Measurements from ENCODE around the gene IFNL2. TPM values are rescaled to one million over a fixed set of nuclear protein-coding genes. Genes with fewer than 3 reads are reported as not detected.
A peak's percentile ranks its signal among the peaks of the same experiment; 100 is the strongest.
"Not testable (repeated sequence)": the region's sequence is repeated elsewhere in the genome, so short reads cannot be mapped to it uniquely, and the experiment has no call there.

The IFNL2 gene
- total and polyA plus RNA-seq, 2 of the 4 experiments (the other 2 are of a cell fraction), result not detected

DNA sequence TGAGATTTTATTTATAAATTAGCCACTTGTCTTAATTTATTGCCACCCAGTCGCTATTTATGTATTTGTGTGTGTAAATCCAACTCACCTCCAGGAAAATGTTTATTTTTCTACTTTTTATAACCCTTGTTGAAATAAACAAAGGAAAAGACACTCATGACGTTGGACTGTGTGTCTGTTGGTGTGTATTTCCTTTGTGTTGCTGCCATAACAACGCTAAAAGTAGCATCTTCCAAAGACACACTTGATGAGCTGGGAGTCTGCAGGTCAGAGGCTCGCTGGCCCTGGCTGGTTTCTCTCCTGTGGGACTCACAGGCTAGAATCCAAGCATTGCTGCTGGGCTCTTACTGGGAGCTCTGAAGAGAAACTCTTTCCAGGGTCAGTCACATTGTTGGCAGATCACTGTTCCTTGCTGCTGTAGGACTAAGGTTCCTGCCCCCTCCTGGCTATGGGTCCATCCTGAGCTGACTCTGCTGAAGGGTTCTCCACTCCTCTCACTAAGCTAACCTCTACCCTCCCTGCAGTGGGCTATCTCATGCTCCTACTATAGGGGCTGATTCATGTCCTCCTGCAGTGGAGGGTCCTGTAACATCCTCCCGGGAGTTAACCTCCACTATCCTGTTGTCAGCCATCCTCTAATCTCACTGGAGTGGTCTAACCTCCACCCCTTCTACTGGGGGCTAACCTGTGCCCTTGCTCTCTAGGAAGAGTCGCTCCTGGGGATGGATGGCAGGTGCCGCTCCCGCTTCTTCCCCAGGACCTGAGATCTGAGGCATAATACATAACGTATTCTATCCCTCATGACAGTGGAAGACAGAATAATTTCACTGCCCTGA, 2.1 kb downstream of the IFNL2 start:
- ChIA-PET CTCF (no interaction called here), POLR2A (ENCODE audit: unreplicated experiment) (no interaction called here)
- no peaks in the 10 kb centered on the region for H3K4me1 ChIP-seq (ENCODE audit: control insufficient read depth, insufficient read depth, low read length)
- no peak overlapping the region for H3K56ac ChIP-seq (ENCODE audit: extremely low read depth, insufficient read depth, low read length)
- H3K27me3 ChIP-seq (ENCODE audit: control insufficient read depth, insufficient read depth, low read length), result peaks cover 10% of the 10 kb centered on the region
- dilution Hi-C loops (cut with HindIII; ENCODE audit: low sequenced_read_pairs, unreplicated experiment), result no loop called here
- H3K9me1 ChIP-seq (ENCODE audit: insufficient read depth, low read length), result peaks cover 3% of the 10 kb centered on the region; the same call in 1 of the 2 replicates
- H2BK120ac ChIP-seq (ENCODE audit: low read depth, low read length), result no peak overlapping the region
- no peak overlapping the region for H3K23ac ChIP-seq (ENCODE audit: low read depth, low read length)
- no peak overlapping the region for H4K8ac ChIP-seq (ENCODE audit: low read depth in 2 of 2, low read length in 2 of 2)
- 90% methylated on average over 2 of the region's 9 CpGs; no CpG with 5 or more reads in 1 of the 2 experiments for WGBS, 2 experiments (ENCODE audit: extremely low coverage in 2 of 2, insufficient read length in 1 of 2)
- intact Hi-C loops (cut with micrococcal nuclease), result no loop called here
- no peaks in the 10 kb centered on the region for H3K36me3 ChIP-seq (ENCODE audit: control insufficient read depth, insufficient read depth, low read length)
- H4K91ac ChIP-seq (ENCODE audit: insufficient read depth, low read depth, low read length), result no peak overlapping the region
- H2BK20ac ChIP-seq (ENCODE audit: low read depth, low read length), result no peak overlapping the region
- no peak overlapping the region for H2BK5ac ChIP-seq (ENCODE audit: low read depth, low read length, poor library complexity, severe bottlenecking)
- BruUV-seq (replicated peaks), result no TSS peak
- no peak overlapping the region for H2AFZ ChIP-seq (replicated peaks; ENCODE audit: low read length, poor library complexity)
- no peaks in the 10 kb centered on the region for H3K9me3 ChIP-seq (ENCODE audit: control insufficient read depth, insufficient read depth, low read length)
- H2AK5ac ChIP-seq (ENCODE audit: low read depth, low read length), result no peak overlapping the region
- no peak for TF ChIP-seq RAD21 (IDR thresholded peaks at IDR 0.05; ENCODE audit: low read length)
- TF ChIP-seq SMC3 (IDR thresholded peaks at IDR 0.05; ENCODE audit: low read depth, low read length), result no peak
- TF ChIP-seq, protein P1, sequence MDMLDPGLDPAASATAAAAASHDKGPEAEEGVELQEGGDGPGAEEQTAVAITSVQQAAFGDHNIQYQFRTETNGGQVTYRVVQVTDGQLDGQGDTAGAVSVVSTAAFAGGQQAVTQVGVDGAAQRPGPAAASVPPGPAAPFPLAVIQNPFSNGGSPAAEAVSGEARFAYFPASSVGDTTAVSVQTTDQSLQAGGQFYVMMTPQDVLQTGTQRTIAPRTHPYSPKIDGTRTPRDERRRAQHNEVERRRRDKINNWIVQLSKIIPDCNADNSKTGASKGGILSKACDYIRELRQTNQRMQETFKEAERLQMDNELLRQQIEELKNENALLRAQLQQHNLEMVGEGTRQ (IDR thresholded peaks at IDR 0.05; ENCODE audit: low read depth, low read length), result no peak
- TF ChIP-seq CEBPB (IDR thresholded peaks at IDR 0.05; ENCODE audit: low read depth, low read length), result no peak
- no peak for TF ChIP-seq MAZ (IDR thresholded peaks at IDR 0.05; ENCODE audit: borderline replicate concordance, low read depth, low read length)
- no peak for TF ChIP-seq RFX5 (IDR thresholded peaks at IDR 0.05; ENCODE audit: low read depth, low read length)
- H3K4ac ChIP-seq (ENCODE audit: low read depth, low read length), result no peak overlapping the region
- H2AK9ac ChIP-seq (replicated peaks; ENCODE audit: low read depth, low read length, poor library complexity), result no peak overlapping the region
- ATAC-seq (ENCODE audit: low read depth) (no peak), DNase-seq (peak; percentile 40)
- no peak overlapping the region for H3K27ac ChIP-seq (ENCODE audit: insufficient read depth, low read length)
- no peak overlapping the region for H3K4me3 ChIP-seq (ENCODE audit: insufficient read depth, low read depth, low read length)
- no peaks in the 10 kb centered on the region for H4K20me1 ChIP-seq (ENCODE audit: insufficient read depth, low read length)
- no peaks in the 10 kb centered on the region for H3K79me1 ChIP-seq (ENCODE audit: low read depth in 1 of 2, low read length in 2 of 2)
- no peak overlapping the region for H3K18ac ChIP-seq (ENCODE audit: low read depth, low read length)
- no peak overlapping the region for H4K5ac ChIP-seq (ENCODE audit: low read depth, low read length)
- no peak overlapping the region for H3K4me2 ChIP-seq (ENCODE audit: low read depth, low read length)
- no peak overlapping the region for H3K14ac ChIP-seq (replicated peaks; ENCODE audit: low read depth, low read length)
- in situ Hi-C loops (cut with MboI; ENCODE audit: low sequenced_read_pairs), result no loop called here
- no peak overlapping the region for H2BK15ac ChIP-seq (ENCODE audit: low read depth, low read length)
- no peak overlapping the region for H3K9ac ChIP-seq (ENCODE audit: low read depth, low read length)

DNA sequence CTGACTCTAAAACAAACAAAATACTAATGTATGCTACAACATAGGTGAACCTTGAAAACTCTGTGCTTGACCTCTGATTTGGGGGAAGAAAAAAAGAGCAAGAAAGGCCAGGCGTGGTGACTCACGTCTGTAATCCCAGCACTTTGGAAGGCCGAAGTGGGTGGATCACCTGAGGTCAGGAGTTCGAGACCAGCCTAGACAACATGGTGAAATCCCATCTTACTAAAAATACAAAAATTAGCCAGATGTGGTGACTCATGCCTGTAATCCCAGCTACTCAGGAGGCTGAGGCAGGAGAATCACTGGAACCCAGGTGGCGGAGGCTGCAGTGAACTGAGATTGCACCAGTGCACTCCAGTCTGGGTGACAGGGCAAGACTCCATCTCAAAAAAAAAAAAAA, 5.7 kb downstream of the IFNL2 start:
- POLR2A ChIA-PET (ENCODE audit: unreplicated experiment); H2BK5ac ChIP-seq (ENCODE audit: low read depth, low read length, poor library complexity, severe bottlenecking); CTCF ChIA-PET; H3K18ac ChIP-seq (ENCODE audit: low read depth, low read length); H2AFZ ChIP-seq (replicated peaks; ENCODE audit: low read length, poor library complexity); BruUV-seq (replicated peaks); in situ Hi-C loops (cut with MboI; ENCODE audit: low sequenced_read_pairs); H4K91ac ChIP-seq (ENCODE audit: insufficient read depth, low read depth, low read length); H3K4me3 ChIP-seq (ENCODE audit: insufficient read depth, low read depth, low read length); H3K79me1 ChIP-seq (ENCODE audit: low read depth in 1 of 2, low read length in 2 of 2); H3K4ac ChIP-seq (ENCODE audit: low read depth, low read length); H2AK5ac ChIP-seq (ENCODE audit: low read depth, low read length); H3K4me2 ChIP-seq (ENCODE audit: low read depth, low read length); H3K9me3 ChIP-seq (ENCODE audit: control insufficient read depth, insufficient read depth, low read length); H4K5ac ChIP-seq (ENCODE audit: low read depth, low read length); H2BK120ac ChIP-seq (ENCODE audit: low read depth, low read length); H3K14ac ChIP-seq (replicated peaks; ENCODE audit: low read depth, low read length); H3K27me3 ChIP-seq (ENCODE audit: control insufficient read depth, insufficient read depth, low read length); H3K9ac ChIP-seq (ENCODE audit: low read depth, low read length); ATAC-seq (ENCODE audit: low read depth); H2BK15ac ChIP-seq (ENCODE audit: low read depth, low read length); intact Hi-C loops (cut with micrococcal nuclease); H4K20me1 ChIP-seq (ENCODE audit: insufficient read depth, low read length); H3K36me3 ChIP-seq (ENCODE audit: control insufficient read depth, insufficient read depth, low read length); H3K56ac ChIP-seq (ENCODE audit: extremely low read depth, insufficient read depth, low read length); H3K9me1 ChIP-seq (ENCODE audit: insufficient read depth, low read length); H2AK9ac ChIP-seq (replicated peaks; ENCODE audit: low read depth, low read length, poor library complexity); H2BK20ac ChIP-seq (ENCODE audit: low read depth, low read length); DNase-seq; H4K8ac ChIP-seq (ENCODE audit: low read depth in 2 of 2, low read length in 2 of 2); dilution Hi-C loops (cut with HindIII; ENCODE audit: low sequenced_read_pairs, unreplicated experiment); H3K27ac ChIP-seq (ENCODE audit: insufficient read depth, low read length); H3K4me1 ChIP-seq (ENCODE audit: control insufficient read depth, insufficient read depth, low read length); H3K23ac ChIP-seq (ENCODE audit: low read depth, low read length): not testable (repeated sequence)
- no CpG with 5 or more reads among the region's 5 CpGs for WGBS, 2 experiments (ENCODE audit: extremely low coverage in 2 of 2, insufficient read length in 1 of 2)
